Left ventricle myocardium inferior (tissue), 1 donor: Measurements from ENCODE around the gene CD81. TPM values are rescaled to one million over a fixed set of nuclear protein-coding genes. Genes with fewer than 3 reads are reported as not detected.

Experiments used
- DNase-seq: peaks from one replicate; pipeline ENCODE4 v3.0.0-alpha.2; 2020
- H3K27ac ChIP-seq: fragments of 200-600 bp; replicated peaks from 2 replicates; pipeline ENCODE4 v1.8.0; 2021
- H3K27me3 ChIP-seq: fragments of 200-600 bp; 2 replicates; pipeline ENCODE4 v1.8.0; 2021; ENCODE audit warnings: low read depth
- H3K36me3 ChIP-seq: fragments of 200-600 bp; 2 replicates; pipeline ENCODE4 v1.8.0; 2021
- H3K4me1 ChIP-seq: fragments of 200-600 bp; 2 replicates; pipeline ENCODE4 v1.8.0; 2021
- H3K4me3 ChIP-seq: fragments of 200-600 bp; 2 replicates; pipeline ENCODE4 v1.8.0; 2021; ENCODE audit warnings: mild to moderate bottlenecking, moderate library complexity
- H3K9me3 ChIP-seq: fragments of 200-600 bp; replicated peaks from 2 replicates; pipeline ENCODE4 v1.8.0; 2021
- CTCF ChIP-seq: fragments of 200-600 bp; IDR thresholded peaks from 2 replicates; pipeline ENCODE4 v1.8.0; 2021; ENCODE audit warnings: antibody characterized with exemption, mild to moderate bottlenecking, borderline replicate concordance
- intact Hi-C: fragments of 100-400 bp; cut with micrococcal nuclease; formaldehyde crosslinking; loops from one replicate; pipeline ENCODE4 v1.11.0; 2022
- total RNA-seq: library from RNA; stranded (reverse); fragmentation: NEBNext Ultra II Directional; extraction: Animal tissue kit (Norgen Biotek cat#: 25700); gene quantifications from one replicate; pipeline ENCODE4 v1.2.1, GENCODE V29; 2021
- donor health status: DM: no; HTN: yes; CAD: no; lungs with severe emphysema.

The CD81 gene
- total RNA-seq, 1 donor from 2014 or later, result 412 TPM

- Histone ChIP-seq H3K36me3 (no peaks in the 10 kb centered on the region), H3K27ac (no peak overlapping the region), H3K4me3 (no peak overlapping the region), H3K4me1 (peaks cover 13% of the 10 kb centered on the region), H3K27me3 (peaks cover 37% of the 10 kb centered on the region), H3K9me3 (no peaks in the 10 kb centered on the region)
- no peak for TF ChIP-seq CTCF
- intact Hi-C loops, result loop anchor here (5.0 to 10.0 kb wide), 2 partner anchors 114 to 463 kb away; partner anchors contain the start of gene CDKN1C
- no peak for DNase-seq
These were observed 44.3 kb downstream of the CD81 start for GRCh38 chr11:2421226-2421994.

GRCh38 chr11:2421996-2422395, 44.9 kb downstream of the CD81 start:
- Histone ChIP-seq H3K27ac (no peak overlapping the region), H3K4me3 (no peak overlapping the region), H3K36me3 (no peaks in the 10 kb centered on the region), H3K9me3 (no peaks in the 10 kb centered on the region), H3K4me1 (peaks cover 13% of the 10 kb centered on the region), H3K27me3 (peaks cover 37% of the 10 kb centered on the region)
- TF ChIP-seq CTCF, result no peak
- intact Hi-C loops, result loop anchor here (5.0 to 10.0 kb wide), 2 partner anchors 115 to 463 kb away; partner anchors contain the start of gene CDKN1C
- no peak for DNase-seq

GRCh38 chr11:2422461-2423156, 45.5 kb downstream of the CD81 start:
- intact Hi-C loops, result loop anchor here (5.0 to 10.0 kb wide), 2 partner anchors 115 to 462 kb away; partner anchors contain the start of gene CDKN1C
- Histone ChIP-seq H3K4me1 (peaks cover 13% of the 10 kb centered on the region), H3K27ac (no peak overlapping the region), H3K27me3 (peaks cover 37% of the 10 kb centered on the region), H3K36me3 (no peaks in the 10 kb centered on the region), H3K9me3 (no peaks in the 10 kb centered on the region), H3K4me3 (no peak overlapping the region)
- DNase-seq, result no peak
- TF ChIP-seq CTCF, result no peak

GRCh38 chr11:2423157-2424025, 46.3 kb downstream of the CD81 start:
- TF ChIP-seq CTCF, result no peak
- no peaks in the 10 kb centered on the region for H3K36me3 ChIP-seq
- intact Hi-C loops, result loop anchor here (5.0 to 10.0 kb wide), 2 partner anchors 116 to 461 kb away; partner anchors contain the start of gene CDKN1C
- no peaks in the 10 kb centered on the region for H3K9me3 ChIP-seq
- H3K4me3 ChIP-seq, result no peak overlapping the region
- H3K27ac ChIP-seq, result no peak overlapping the region
- peaks cover 13% of the 10 kb centered on the region for H3K4me1 ChIP-seq
- peaks cover 37% of the 10 kb centered on the region for H3K27me3 ChIP-seq
- DNase-seq, result no peak
